ENCODE data around the gene C1orf122.

C1orf122 gene

GRCh38 chr1:37849480-37849879 is 41.9 kb downstream of the C1orf122 start:
- Mint-ChIP-seq H3K4me3 (no peak overlapping the region), H3K36me3 (peaks cover 42% of the 10 kb centered on the region), H3K27ac (no peak overlapping the region), H3K4me1 (peaks cover 38% of the 10 kb centered on the region), H3K9me3 (no peaks in the 10 kb centered on the region)
- ATAC-seq (no peak), DNase-seq (ENCODE audit: low spot score in 2 of 2) (no peak)

GRCh38 chr1:37850352-37850955 is 42.9 kb downstream of the C1orf122 start:
- DNase-seq (ENCODE audit: low spot score in 2 of 2) (no peak), ATAC-seq (no peak)
- H3K27ac Mint-ChIP-seq: no peak overlapping the region
- H3K4me1 Mint-ChIP-seq: peaks cover 39% of the 10 kb centered on the region
- peaks cover 44% of the 10 kb centered on the region for H3K36me3 Mint-ChIP-seq
- no peaks in the 10 kb centered on the region for H3K9me3 Mint-ChIP-seq
- no peak overlapping the region for H3K4me3 Mint-ChIP-seq

GRCh38 chr1:37851262-37851661 is 43.7 kb downstream of the C1orf122 start:
- H3K27ac Mint-ChIP-seq: no peak overlapping the region
- peaks cover 44% of the 10 kb centered on the region for H3K36me3 Mint-ChIP-seq
- peaks cover 38% of the 10 kb centered on the region for H3K4me1 Mint-ChIP-seq
- ATAC-seq (no peak), DNase-seq (ENCODE audit: low spot score in 2 of 2) (no peak)
- no peaks in the 10 kb centered on the region for H3K9me3 Mint-ChIP-seq
- no peak overlapping the region for H3K4me3 Mint-ChIP-seq

- H3K9me3 Mint-ChIP-seq: no peaks in the 10 kb centered on the region
- DNase-seq (ENCODE audit: low spot score in 2 of 2) (no peak), ATAC-seq (peak; percentile 60)
- no peak overlapping the region for H3K4me3 Mint-ChIP-seq
- peaks cover 32% of the 10 kb centered on the region for H3K4me1 Mint-ChIP-seq
- peaks cover 44% of the 10 kb centered on the region for H3K36me3 Mint-ChIP-seq
- no peak overlapping the region for H3K27ac Mint-ChIP-seq
Measured at GRCh38 chr1:37851782-37852210, 44.2 kb downstream of the C1orf122 start.

- DNase-seq (ENCODE audit: low spot score in 2 of 2) (no peak), ATAC-seq (no peak)
- Mint-ChIP-seq H3K4me1 (peaks cover 34% of the 10 kb centered on the region), H3K4me3 (no peak overlapping the region), H3K9me3 (no peaks in the 10 kb centered on the region), H3K36me3 (peaks cover 51% of the 10 kb centered on the region), H3K27ac (peak overlapping the region; percentile 18)
Measured at GRCh38 chr1:37853157-37853556, 45.6 kb downstream of the C1orf122 start.

GRCh38 chr1:37854406-37854805 is 46.8 kb downstream of the C1orf122 start:
- DNase-seq (ENCODE audit: low spot score in 2 of 2): no peak
- no peak overlapping the region for H3K4me3 Mint-ChIP-seq
- H3K4me1 Mint-ChIP-seq: peaks cover 34% of the 10 kb centered on the region
- H3K36me3 Mint-ChIP-seq: peaks cover 54% of the 10 kb centered on the region
- no peak for ATAC-seq
- no peaks in the 10 kb centered on the region for H3K9me3 Mint-ChIP-seq
- no peak overlapping the region for H3K27ac Mint-ChIP-seq
